ENCODE results near the gene SUSD5.

GRCh38 chr3:33170531-33170930 lies 48.1 kb downstream of the SUSD5 start:
- TF ChIP-seq CTCF (IDR thresholded peaks at IDR 0.05; ENCODE audit: low read length) (no peak), EZH2phosphoT487 (IDR thresholded peaks at IDR 0.05; ENCODE audit: low read length) (no peak), EZH2 (optimal IDR thresholded peaks at IDR 0.05; ENCODE audit: low read depth, low read length) (no peak)

Data from MM.1S (cell line).